Dedifferentiated amniotic fluid mesenchymal stem cell (primary cell): ENCODE results near the gene RGS3.
"Not testable (repeated sequence)": the region's sequence is repeated elsewhere in the genome, so short reads cannot be mapped to it uniquely, and the experiment has no call there.

Experiments
- DNase-seq: peaks from one replicate; pipeline ENCODE4 v3.0.0-alpha.2; 2016; ENCODE audit errors: extremely low spot score

The RGS3 gene

DNA sequence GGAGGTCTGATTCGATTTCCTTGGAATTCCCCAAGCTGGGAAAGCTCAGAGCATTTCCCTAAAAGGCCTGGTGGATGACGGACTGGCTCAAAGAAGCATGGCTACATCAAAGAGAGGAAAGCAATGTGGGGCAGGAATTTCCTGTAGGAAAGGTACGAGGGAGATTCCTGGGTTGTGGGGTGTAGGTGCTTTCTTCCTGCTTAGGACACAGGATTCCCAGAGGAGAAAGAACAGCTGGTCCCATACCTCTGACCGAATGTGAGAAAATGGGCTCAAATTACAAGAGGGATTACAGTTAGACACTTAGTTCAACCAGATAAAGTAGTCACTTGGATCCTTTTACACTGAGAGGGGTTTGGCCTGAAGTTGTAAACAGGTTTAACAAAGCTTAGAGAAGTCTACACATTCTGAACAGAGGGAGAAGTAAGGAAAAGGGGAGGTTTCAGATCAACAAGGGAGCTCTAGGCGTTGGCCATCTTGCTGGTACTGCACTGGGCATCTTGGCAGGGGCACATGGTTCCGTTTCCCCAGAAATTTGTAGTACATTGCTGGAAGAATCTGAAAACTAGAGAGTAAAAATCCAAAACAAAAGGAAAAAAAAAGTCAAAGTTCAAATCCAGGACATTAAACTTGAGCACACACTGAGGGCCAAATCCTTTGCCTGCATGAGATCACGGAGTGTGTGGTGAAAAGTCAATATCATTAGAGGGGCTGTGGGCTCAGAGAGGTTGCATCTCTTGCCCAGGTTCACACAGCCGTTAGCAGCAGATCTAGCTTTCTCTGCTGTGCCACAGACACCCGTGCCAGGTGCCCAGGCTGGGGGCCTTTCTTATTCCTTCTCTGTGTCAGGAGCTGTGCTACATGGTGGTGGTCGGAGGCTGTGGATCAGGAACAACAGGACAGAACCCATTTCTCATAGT is 171.3 kb downstream of the RGS3 start:
- DNase-seq = no peak

DNA sequence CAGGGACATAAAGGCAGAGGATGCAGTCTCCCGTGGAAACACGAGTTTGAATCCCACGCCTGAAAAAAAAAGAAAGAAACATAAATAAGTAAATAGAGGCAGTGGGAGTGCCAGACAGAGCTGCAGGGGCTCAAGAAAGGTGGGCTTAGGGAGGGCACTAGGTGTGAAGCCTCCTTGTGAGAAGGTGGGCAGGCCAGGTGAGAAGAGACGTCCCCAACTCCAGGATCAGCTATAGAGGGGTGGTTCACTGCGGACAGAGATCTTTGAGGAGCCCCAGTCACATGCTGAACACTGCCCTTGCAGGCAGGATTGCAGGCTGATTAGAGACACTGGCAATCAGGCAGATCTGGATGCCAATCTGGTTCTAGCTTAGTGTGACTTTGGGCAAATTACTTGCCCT is 172.1 kb downstream of the RGS3 start:
- DNase-seq = no peak

DNA sequence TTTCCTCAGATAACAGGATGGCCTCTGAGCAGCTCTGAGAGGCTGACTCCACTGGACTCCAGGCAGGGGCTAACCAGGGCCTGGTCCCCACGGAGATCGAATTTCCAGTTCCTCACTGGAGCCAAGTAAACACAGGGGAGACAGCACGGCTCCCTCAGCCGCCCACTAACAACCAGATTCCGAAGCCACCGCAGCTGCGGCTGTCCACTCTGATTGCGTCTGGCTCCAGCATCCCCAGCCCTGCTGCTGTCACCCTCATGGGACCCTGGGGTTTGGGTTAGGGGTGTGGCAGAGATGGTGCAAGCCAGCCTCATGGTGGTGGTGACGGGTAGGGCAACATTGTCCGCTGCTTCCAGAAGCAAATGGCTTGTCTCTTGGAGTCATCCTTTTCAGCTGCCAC is 172.6 kb downstream of the RGS3 start:
- DNase-seq = no peak

DNA sequence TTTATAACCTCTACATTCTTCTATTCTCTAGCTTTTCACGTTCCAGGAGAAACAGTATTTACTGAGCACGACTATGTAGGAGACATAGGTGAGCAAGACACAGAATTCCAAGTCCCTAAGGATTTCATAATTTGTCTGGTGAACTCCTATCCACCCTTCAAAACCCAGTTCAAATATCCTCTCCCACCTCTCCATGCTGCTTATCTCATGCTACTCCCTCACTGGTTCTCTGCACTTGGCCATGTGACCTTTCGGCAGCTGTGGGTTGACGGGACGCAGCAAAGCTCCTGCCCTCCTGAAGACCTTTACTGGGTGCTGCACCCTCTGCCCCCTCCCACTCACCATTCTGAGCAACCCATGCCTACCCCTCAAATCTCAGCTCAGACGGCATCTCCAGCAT is 173.2 kb downstream of the RGS3 start:
- DNase-seq = no peak

DNA sequence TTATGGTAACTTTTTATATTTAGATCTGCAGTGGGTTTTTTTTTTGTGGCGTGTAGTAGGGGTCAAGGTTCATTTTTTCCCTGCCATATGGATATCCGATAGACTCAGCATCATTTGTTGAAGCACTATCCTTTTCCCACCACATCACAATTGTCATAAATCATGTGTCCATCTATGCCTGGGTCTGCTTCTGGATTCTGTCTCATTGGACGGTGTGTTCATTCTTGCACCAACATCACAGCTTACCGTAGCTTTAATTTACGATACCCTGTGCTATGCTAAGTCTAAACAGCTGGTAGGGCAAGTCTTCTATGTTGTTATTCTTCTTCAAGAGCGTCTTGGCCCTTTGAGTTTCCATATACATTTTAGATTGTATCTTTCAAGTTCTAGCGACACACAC is 175.0 kb downstream of the RGS3 start:
- no peak for DNase-seq

DNA sequence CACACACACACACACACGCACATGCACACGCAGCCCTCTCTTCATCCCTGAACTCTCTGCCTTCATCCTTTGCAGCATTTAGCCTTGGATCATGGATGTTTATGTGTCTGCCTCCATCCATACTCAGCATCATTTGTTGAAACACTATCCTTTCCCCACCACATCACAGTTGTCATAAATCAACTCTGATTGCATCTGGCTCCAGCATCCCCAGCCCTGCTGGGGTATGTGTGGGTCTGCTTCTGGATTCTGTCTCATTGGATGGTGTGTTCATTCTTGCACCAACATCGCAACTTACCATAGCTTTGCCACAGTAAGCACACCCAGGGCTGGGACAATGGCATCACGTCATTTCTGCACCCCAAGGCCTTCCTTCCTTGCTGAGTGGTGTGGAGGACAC is 175.4 kb downstream of the RGS3 start:
- DNase-seq = no peak

DNA sequence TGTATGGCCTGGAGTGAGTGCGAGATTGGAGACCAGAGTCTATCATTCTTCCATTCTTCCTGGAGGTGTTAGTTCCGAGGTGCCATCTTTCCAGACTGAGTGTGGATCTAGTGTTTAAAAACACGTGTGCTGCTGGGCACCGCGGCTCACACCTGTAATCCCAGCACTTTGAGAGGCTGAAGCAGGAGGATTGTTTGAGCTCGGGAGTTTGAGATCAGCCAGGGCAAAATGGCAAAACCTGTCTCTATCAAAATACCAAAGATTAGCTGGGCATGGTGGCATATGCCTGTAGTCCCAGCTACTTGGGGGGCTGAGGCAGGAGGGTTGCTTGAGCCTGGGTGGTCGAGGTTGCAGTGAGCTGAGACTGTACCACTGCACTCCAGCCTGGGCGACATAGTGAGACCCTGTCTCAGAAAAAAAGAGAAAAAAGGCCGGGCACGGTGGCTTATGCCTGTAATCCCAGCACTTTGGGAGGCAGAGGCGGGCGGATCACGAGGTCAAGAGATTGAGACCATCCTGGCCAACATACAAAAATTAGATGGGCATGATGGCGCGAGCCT is 176.0 kb downstream of the RGS3 start:
- not testable (repeated sequence) for DNase-seq

DNA sequence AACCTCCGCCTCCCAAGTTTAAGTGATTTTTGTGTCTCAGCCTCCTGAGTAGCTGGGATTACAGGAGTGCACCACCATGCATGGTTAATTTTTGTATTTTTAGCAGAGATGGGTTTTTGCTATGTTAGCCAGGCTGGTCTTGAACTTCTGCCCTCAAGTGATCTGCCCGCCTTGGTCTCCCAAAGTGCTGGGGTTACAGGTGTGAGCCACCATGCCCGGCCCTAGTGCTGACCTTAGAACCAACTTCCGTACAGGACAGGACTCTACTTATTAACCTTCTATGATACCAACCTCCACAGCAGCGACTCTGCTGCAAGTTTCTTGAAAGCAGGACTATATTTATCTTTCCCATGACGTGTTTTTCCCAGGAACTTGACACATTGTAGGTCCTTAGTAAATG is 176.9 kb downstream of the RGS3 start:
- DNase-seq = no peak

DNA sequence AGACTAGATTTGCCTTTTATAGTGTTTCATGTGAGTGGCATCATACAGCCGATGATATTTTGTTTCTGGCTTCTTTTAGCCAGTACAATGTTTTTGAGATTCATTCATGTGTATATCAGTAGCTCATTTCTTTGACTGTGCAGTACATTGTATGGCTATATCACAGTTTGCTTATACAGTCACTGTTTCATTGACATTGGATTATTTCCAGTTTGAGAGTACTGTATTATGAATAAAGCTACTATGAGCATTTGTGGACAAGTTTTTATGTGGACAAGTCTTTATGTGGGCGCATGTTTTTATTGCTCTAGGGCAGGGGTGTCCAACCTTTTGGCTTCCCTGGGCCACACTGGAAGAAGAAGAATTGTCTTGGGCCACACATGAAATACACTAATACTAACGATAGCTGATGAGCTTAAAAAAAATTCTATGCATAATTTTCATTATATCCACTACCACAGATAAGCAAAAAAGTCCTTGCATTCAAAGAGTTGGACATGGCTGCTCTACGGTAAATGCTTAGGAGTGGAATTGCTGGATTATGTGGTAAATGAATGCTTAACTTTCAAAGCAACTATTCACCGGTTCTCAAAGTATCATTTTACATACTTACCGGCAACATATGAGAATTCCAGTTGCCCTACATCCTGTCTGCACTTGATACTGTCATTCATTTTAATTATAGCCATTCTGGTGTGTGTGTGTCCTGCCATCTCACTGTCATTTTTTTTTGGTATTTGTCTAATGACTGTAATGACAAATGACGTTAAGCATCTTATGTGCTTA is 177.8 kb downstream of the RGS3 start:
- DNase-seq = peak; percentile 43

DNA sequence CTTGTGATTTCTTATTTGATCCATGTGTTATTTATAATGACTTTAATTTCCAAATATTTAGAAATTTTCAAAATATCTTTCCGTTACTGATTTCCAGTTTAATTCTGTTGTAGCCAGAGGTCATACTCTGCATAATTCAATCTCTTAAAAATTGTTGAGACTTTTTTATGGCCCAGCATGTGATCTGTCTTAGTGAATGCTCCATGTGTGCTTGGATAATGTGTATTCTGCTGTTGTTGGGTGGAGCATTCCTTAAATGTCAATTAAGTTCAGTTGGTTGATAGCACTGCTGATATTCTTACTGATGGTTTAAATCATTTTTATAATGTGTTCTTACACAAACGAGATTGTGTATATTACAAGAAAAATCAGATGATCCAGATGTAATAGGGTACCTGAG is 180.8 kb downstream of the RGS3 start:
- DNase-seq = no peak

DNA sequence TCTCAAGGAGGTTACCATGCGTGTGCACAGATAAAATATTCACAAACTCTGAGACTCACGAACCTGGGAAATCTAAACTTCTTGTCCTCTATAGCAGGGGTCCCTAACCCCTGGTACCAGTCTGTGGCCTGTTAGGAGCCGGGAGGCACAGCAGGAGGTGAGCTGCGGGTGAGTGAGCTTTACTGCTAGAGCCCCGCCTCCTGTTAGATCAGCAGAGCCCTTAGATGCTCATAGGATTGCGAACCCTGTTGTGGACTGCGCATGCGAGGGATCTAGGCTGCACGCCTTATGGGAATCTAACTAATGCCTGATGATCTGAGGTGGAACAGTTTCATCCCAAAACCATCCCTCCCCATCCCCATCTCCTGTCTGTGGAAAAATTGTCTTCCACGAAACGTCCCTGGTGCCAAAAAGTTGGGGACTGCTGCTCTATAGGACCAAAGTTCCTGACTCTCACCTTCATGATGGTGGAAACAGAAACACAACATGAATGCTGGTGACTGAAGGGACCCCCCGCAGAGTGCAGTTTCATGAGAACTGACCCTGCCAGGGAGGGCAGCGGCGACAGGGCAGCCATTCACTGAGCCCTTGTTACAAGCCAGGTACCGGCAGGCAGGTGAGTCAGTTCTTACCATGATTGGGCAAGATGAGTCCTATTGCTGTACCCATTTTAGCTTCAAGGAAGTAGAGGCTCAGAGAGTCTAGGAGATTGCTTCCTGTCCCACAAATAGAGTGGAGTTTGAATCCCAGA is 181.9 kb downstream of the RGS3 start:
- no peak for DNase-seq

DNA sequence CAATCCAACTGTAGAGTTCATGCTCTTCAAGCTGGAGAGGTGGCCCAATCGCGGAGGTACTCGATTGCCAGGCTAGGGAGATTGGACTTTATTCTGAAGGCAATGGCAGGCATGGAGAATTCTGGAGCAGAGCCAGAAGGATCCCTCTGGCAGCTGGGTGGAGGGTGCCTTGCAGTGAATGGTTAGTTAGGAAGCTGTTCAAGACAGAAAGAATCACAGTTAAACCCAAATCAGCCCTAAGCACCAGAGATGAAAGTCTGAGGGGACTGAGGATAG is 182.4 kb downstream of the RGS3 start:
- DNase-seq = no peak

DNA sequence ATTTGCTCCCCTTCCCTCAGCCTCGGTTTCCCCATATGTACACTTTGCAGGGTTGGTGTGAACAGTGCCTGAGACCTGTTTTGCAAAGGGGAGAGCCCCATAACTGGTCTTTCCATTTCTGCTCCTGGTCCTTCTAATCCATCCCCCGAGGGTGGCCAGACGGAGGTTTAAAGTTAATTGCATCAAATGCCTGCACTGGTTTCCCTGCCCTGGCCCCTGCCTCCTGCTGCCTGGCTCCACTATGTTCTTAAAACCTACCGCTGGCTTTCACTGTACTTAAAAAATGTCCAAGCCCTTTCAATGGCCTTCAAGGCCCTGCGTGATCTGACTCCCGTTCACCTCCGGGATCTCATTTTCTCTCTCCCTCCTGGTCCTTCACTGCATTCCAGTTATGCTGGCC is 183.0 kb downstream of the RGS3 start:
- DNase-seq = no peak
